DMS53 treated with DMSO at 0.1 percent for 48 hours (cell line): ENCODE data around the gene SGCD.

Experiments
- DNase-seq: peaks from one replicate; lab custom pipeline; 2025; ENCODE audit not compliant: unreplicated experiment; lab: John Stamatoyannopoulos, UW

Gene SGCD

DNA sequence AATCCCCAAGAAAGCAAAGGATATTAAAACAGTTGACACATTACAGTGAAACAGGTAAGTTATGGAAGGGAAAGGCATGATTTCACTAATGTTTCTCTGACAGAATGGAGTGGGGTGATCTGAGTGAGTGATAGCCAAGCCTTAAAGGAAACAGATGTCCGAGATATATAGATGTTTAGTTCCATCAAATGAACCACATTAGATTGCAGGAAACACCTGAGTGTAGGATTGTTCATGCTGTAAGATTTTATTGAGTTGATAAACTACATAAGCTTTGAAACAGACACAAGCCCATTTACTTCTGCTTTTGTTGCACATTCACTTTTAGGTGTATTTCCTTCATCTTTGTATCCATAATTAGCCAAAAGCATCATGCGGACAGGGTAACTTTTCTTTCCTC, 356.0 kb downstream of the SGCD start:
- DNase-seq: no peak

DNA sequence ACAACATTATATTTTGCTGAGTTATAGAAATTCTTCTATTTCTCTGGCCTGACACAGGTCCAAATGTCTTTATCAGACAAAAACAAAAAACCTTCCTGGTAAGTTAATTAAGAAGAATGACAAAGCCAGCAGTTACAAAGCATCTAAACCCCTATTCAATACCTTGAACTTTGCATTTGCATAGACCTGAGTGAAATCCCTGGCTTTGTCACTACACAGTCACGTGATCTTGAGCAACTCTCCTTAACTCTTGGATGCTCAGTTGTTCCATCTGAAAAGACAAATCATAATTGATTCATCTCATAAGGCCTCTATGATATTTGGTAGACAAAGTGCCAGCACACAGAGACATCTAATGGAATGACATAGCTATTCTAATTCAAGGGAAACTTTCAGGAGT, 356.5 kb downstream of the SGCD start:
- no peak for DNase-seq

DNA sequence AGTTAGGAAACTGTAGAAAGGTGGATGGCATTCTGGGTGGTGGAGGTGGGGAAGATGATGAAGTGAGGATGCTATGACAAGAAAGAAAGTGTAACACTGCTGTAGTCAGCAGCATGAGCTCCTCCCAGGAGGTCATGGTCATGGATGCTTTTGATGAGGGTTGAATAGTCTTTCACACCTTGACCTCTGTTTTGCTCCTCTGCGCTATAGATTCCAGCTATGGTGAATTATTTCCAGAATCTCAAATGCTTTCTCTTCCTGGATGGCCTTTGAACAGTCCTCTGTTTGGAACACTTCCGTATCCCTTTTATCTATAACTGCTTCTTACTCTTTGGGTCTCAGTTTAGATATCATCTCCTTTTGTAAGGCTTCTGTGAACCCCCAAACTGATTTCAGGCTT, 357.3 kb downstream of the SGCD start:
- DNase-seq: no peak

DNA sequence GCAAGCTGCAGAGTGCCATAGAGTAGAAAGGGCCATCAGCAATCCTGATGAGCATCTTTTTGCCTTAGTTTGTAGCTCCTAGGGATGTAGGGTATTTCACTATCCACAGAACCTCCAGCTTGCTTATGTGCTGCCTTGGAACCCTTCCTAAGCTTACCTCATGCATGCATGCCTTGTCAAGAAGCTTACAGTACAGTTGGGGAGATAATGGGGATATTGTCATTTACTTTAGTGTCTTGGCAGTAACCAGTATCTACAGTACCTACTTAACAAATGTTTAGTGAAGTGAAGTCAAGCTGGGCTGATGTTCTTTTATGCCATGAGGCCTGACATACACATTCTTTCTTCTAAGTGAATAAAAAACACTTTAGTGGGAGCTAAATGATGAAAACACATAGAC, 358.5 kb downstream of the SGCD start:
- no peak for DNase-seq

DNA sequence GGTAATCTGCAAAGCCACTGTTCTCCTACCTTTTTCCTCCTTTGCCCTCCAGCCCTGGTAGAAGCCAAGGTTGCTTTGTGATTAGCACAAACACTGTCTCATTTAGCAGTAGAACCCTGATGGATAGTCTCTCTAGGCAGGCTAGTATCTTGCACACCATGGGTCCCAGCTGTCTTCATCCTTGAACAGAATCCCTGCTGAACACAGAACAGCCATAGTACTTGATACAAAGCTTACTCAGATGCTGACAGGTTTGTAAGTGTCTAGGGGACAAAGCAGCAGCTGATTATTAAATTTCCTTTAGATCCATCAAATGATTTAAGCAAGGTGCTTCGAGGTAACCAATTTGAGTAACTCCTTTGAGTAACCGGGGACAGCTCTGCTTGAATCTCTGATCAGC, 359.4 kb downstream of the SGCD start:
- DNase-seq: no peak

DNA sequence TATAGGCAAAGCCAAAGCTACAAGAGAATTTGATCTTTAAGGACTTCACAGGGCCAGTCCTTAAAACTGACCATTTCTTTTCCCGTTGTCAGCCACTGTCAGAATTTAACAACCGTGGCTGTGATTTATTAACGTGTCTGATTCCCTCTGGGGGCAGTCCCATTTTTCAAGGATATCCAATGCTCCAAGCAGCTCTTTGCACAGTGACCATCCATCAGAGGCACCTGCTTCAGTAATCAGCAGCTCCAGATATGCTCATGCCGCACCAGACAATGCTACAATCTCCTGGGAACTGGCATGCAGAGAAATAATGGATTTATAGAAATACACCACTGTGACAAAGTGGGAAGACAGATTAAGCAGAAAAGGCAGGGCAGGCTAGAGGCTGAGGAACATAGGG, 359.8 kb downstream of the SGCD start:
- no peak for DNase-seq

DNA sequence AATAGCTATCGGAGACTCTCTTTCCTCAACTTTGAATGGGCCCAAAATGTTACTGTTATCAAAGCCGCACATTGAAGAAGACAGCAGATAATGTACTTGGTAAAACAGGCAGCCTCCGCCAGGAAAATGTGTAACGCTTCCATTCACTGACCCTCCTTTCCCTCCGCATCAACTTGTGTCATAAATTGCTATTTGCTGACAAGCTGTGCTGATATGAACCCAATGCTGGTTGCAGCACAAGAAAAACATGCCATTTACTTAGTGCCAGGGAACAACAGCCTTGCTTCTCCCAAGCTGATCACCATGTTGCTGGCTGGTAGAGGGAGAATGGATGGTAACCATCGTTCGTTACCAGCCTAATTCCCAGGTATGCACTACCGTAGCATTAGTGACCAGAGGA, 360.6 kb downstream of the SGCD start:
- DNase-seq: no peak

DNA sequence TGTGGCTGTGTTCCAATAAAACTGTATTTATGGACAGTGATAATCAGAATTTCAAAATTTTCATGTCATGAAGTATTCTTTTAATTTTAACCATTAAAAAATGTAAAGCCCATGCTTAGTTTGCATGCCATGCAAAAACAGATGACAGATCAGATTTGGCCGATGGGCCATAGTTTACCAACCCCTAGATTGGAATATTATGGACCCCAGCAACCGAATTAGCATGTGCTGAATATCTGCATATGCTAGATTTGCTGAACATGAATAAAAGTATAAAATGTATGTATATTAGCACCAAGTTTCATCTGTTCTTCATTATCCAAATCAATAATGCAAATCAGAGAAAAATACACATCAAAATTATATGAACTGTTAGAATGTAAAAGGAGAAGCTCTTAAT, 364.6 kb downstream of the SGCD start:
- no peak for DNase-seq

DNA sequence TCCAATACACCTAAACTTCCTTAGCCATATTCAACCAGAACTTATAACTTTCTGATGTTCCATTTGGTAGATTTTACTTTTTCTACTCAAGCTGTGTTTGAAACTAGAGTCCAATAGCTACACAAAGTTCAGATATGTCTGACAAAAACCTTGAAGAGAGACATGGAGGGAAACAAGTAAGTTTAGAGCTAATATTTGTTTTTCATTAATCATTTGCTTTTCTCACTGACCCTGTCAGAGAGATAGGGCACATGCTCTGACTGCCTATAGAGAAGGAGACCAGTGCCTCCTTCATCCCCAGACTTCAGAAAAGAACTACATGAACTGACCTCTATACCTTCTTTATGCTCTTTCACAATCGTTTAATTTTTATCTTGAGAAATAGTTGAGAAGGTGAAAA, 366.1 kb downstream of the SGCD start:
- peak; percentile 76 for DNase-seq

DNA sequence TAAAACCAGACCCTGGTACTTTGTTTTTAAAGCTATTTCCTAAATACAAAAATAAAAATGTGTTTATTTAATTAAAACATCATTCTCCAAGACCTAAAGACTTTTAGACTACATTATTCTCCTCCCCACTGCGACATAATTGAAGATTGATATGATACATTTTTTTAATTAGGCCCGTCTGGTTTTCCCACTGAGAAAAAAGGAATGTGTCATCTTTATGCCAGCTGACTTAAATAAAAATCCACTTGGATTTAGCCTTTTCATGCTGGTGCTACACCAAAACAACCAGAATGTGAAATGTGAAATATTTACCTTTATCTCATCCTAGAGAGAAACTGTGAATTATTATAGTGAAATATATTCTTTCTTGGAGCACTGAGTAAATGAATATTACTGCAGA, 367.6 kb downstream of the SGCD start:
- no peak for DNase-seq

DNA sequence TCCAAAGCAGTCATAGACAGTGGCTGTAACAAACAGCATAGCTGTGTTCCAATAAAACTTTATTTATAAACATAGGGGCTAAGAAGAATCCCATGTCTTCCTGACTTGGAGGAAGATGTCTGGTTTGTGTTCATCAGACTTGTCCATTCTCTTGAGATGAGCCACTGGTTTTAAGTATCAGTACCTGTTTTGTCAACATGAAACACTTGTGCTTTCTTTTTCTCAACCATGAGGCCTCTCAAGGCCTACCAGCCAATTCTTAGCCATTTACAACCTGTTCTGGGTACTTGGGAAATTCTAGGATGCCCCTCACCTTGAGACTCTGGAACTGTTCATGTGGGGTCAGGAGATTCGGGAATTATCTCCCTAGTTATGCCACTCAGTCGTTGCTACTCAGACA, 368.8 kb downstream of the SGCD start:
- no peak for DNase-seq

DNA sequence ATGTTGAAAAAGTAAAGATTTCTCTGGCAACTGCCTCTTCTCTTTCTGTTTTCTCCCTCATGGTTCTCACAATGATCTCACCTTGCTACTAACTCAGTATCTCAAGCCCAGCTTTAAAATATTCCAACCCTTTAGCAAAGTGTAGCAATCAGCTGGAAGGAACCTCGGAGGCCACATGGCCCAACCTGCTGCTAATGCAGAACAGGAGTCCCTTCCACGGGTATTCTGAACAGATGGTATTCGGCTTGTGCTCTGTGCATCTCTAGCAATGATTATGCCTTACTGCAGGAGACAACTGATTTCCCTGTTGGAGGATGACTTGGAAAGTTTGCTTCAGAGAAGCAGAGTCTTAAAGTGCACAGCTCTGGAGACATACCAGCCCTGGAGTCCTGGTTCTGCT, 371.4 kb downstream of the SGCD start:
- no peak for DNase-seq

DNA sequence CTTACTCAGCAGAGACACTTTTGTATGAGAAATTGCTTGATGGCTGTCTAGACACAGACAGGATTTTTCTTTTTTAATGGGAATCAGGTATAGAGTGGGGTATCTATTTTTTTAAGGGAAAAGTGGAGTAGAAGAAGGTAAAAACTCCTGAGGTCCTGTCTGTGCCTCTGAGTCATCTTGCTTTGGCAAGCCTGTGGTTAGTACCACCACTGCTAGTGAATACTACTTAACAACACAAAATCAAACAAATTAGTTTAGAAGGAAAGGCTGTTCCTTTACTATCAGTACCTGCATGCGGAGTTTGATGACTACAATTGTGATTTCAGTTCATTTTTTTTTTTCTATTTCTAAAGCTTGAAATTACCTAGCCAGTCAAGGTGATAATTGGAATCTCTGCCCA, 372.2 kb downstream of the SGCD start:
- DNase-seq: no peak

DNA sequence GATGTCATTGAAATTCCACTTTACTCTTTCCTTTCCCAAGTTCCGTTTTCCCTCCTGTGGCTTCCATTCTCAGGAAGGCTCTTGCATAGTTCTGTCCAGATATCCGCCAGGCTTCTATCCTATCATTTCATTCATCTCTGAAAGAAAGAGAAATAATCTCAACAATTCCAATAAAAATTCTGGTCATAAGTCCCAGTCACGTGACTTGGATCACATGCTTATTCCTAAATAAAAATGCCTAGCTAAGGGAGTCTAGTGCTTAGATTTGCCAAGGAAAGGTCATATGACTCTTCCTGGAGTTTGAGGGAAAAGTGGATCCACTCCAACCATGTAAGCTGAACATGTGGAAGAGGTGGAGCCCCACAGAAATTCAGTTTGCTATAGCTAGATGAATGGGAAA, 377.2 kb downstream of the SGCD start:
- no peak for DNase-seq

DNA sequence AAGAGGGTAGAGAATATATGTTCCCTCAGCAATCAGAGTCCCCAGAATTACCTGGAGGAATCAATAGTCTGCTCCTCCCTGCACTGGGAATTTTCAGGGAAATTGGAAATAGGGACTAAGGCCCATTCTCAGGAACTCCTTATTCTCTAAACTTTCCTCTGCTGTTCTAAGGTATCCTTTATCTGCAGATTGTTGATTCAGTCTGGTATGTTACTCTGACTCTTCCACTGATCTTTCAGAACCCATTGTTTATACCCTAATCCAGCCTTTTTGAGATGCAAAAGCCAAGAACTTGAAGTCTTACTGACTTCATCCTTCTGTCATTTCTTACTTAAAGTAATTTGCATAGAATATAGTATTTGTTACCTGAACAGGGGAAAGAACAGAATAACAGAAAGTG, 379.7 kb downstream of the SGCD start:
- DNase-seq: no peak

DNA sequence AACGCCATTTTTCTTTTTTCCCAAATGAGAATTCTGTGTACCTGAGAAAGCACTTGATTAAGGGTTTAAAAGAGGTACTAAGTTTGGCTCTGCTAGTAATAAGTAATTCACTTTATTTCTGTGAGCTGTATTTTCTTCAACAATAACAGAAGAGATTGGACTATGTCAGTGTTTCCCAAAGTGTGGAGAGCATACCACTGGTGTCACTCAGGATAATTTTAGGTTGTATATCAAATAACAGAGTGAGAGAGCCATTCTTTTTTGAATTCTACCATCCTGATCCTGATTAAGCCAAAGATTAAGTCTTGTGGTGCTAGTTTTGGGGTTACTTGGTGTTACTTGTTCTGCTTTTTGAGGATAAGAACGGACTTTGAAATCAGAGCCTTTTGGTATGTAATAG, 380.8 kb downstream of the SGCD start:
- no peak for DNase-seq

DNA sequence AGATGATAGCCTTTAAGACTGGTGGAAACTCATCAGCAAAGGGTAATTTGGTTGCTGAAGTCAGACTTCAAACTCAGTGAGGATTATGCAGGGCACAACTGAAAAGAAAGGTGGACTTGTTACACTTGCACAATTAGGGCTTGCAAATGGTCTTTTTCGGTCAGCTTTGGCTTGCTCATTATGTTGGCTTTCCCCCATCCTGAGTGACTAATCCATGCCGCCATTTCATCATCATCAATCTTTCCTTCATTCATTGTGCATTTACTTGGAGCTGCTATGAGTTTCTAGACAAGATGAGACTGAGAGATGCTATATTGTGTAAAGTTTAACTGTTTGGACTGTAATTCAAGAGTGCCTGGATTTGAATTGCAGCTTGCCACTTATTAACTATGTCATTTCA, 388.3 kb downstream of the SGCD start:
- DNase-seq: no peak

DNA sequence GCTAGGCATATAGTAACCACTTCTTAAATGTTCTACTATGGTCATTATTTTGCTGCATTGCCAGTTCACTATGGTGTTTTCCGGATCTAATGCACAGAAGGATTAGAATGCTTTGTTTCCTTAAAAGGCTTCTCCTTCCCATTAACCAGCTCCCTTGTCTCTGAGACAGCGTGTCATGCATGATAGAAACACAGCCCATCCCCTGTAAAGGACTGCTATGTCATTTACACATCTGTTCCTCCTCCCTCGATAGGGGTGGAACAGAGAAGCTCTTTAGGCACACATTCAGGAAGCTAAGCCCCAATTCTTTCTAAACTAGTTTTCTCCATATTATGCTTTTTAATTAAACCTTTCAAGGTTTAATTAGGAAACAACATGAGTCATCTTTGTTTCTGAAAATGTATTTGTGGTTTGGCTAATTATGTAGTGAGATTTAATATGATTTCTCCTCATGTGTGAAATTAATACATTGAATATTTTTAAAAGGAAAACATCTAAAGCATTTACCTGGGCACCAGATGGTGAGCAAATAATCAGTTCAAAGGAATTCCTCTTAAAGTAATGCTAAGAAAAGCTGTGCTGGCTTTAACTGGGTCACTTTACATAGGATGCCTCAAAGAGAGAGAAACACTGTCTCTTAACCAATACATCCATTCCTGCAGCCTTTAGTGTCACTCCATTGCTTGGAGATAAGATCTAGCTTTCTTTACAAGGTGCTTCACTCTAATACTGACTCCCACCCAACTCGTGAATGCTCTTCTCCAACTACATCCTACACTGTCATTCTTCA, 389.8 kb downstream of the SGCD start:
- no peak for DNase-seq

DNA sequence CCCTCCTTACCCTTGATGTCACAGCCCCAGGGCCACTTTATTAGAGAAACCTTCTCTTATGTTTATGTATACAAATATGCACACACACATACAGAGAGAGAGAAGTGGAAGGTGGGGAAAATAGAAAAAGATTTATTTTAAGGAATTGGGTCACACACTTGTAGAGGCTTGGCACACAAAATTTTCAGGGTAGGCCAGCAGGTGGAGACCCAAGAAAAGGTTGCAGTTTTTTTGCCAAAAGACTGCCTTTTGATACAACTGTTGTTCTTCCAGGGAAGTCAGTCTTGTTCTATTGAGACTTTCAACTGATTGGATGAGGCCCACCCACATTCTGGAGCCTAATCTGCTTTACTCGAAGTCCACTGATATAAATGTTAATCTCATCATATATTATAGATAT, 392.0 kb downstream of the SGCD start:
- no peak for DNase-seq

DNA sequence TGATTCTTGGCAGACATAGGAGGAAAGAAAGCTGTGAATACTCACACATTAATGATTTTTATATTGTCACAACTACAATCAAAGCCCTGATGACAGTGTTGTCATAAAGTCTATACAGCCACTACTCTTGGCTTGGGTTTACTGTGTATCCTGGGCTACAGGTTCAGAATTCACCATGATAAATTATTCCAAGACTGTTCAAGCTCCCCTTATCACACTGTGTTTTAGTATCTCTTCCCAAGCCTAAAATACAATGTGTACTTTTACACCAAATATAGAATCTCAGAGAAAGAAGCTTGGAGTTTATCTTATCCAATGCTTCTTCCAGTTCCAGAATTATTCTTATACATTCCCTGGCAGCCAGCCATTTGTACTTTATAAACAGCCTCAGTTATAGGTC, 395.4 kb downstream of the SGCD start:
- no peak for DNase-seq

DNA sequence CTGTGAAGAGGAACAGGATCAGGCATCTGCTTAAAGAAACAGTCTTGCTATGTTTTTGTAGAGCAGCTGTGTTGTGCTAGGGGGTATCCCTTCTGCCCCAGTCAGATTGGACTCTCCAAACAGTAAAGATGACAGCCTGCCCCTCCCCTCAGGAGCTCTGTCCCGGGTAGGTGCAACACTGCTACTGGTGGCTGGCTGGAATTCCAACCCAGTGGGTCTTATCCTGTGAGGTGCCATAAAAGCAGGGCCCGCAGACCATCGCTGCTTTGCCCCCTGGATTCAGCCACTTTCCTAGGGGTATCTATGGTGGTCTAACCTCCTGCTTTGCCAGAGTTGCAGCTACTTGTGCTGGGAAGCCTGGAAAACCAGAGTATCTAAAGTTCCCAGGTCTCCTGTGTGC, 408.5 kb downstream of the SGCD start:
- no peak for DNase-seq

DNA sequence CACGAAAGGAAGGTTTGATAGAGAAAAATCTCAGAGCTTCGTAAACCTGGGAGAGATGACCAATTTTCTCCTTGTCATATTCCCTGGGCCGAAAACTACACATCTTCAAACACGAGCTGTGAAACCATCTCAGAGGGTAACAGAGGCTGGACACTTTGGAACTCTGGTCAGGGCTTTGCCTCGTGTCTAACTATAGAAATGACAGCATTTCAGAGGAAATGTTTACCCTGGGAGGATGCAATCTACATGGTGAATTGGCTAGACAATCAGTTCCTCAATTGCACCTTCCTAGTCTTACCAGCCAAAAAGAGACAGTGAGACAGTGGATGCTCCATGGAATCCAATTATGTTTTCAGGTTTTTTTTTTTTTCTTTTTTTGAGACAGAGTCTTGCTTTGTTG, 414.6 kb downstream of the SGCD start:
- DNase-seq: no peak

DNA sequence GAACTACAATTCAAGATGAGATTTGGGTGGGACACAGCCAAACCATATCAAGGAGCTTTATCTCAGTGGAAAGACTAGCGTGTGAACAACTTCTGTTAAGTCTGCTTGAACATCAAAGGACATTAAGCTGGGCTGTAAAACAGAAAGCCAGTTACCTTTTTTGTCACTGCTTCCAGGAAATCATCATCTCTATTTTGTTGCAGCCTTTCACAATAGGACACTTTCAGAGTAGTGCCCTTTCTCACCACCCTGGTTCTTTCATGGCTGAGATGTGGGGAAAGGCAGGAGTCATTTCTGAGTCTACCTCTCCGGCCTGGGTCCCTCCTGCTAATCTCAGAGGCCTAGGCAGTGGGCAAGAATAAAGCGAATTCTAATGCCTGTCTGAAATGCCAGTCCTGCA, 426.9 kb downstream of the SGCD start:
- DNase-seq: no peak
